Right lobe of liver (tissue), 6 donors: ENCODE results near the gene RGS9. TPM values are rescaled to one million over a fixed set of nuclear protein-coding genes. Genes with fewer than 3 reads are reported as not detected.
A peak's percentile ranks its signal among the peaks of the same experiment; 100 is the strongest.
"Not testable (repeated sequence)": the region's sequence is repeated elsewhere in the genome, so short reads cannot be mapped to it uniquely, and the experiment has no call there.

Source experiments
- ATAC-seq, 4 donors: fragments of 200-7000 bp; cut with Tn5 transposase; one replicate each; pipeline ENCODE4 v1.9.1; 2020; ENCODE audit warnings: mild to moderate bottlenecking in 4 of 4, moderate library complexity in 4 of 4
- DNase-seq, 3 donors: peaks; one replicate each; pipeline ENCODE4 v3.0.0-alpha.2; 2020
- H3K27ac ChIP-seq, 3 donors: fragments of 200-600 bp; one replicate each; pipeline ENCODE4 v1.8.0; 2022
- H3K27me3 ChIP-seq, 2 donors: fragments of 200-600 bp; one replicate each; pipeline ENCODE4 v1.8.0; 2022
- H3K36me3 ChIP-seq, 4 donors: fragments of 200-600 bp; sonication (generic) in 1 of 4; one replicate each; pipeline versions ENCODE4 v1.5.1 to v1.8.0; 2017 to 2022; ENCODE audit warnings: control low read depth in 1 of 4
- H3K4me1 ChIP-seq, 4 donors: fragments of 200-600 bp; sonication (generic) in 1 of 4; one replicate each; pipeline versions ENCODE4 v1.5.1 to v1.8.0; 2017 to 2022; ENCODE audit warnings: control low read depth in 1 of 4
- H3K4me3 ChIP-seq, 3 donors: fragments of 200-600 bp; one replicate each; pipeline ENCODE4 v1.8.0; 2022
- H3K9me3 ChIP-seq, 4 donors: fragments of 200-600 bp; sonication (generic) in 1 of 4; one replicate each; pipeline versions ENCODE4 v1.5.1 to v1.8.0; 2017 to 2022; ENCODE audit warnings: control low read depth in 1 of 4
- POLR2A ChIP-seq: fragments of 450-650 bp; IDR thresholded peaks from one replicate; pipeline ENCODE4 v1.6.1; 2017; ENCODE audit warnings: antibody characterized with exemption, mild to moderate bottlenecking
- WGBS: methylation state at CpG from one replicate; pipeline ENCODE4 v1.1.6; 2018; ENCODE audit warnings: low coverage, low lambda C conversion rate; ENCODE audit not compliant: insufficient coverage; ENCODE audit errors: missing lambda C conversion rate; 5-methylcytosine and 5-hydroxymethylcytosine counted together
- intact Hi-C, 2 donors: fragments of 100-400 bp; cut with DNase I; formaldehyde crosslinking; loops; one replicate each; pipeline versions ENCODE4 v1.11.2 to v1.14.1; 2022
- total RNA-seq, 6 experiments: library from RNA; depleted of rRNA in 2 of 6; stranded (reverse); fragments of >200 nt in 2 of 6; fragmentation: NEBNext Ultra II Directional in 3 of 6; extraction: Animal tissue kit (Norgen Biotek cat#: 25700) in 3 of 6; gene quantifications; one replicate each; pipeline versions ENCODE4 v1.1.0 to v1.2.4, GENCODE V29; 2016 to 2023
- TF ChIP-seq, protein P1 (sequence below), 4 donors: fragments of 200-600 bp in 3 of 4; fragments of 450-650 bp in 1 of 4; IDR thresholded peaks; one replicate each; pipeline versions ENCODE4 v1.5.1 to v1.8.0; 2016 to 2022; ENCODE audit warnings: antibody characterized with exemption in 4 of 4, mild to moderate bottlenecking in 2 of 4
- donor health status: DM: no; HTN: yes; CAD: no.
- donor health status: DM: no; HTN: no; CAD: no.
- donor health status: DM: no; HTN: no; CAD: no.
- donor health status: DM: no; HTN: yes; CAD: no.
- donor health status: DM: no; HTN: yes; CAD: no.

The RGS9 gene
- total RNA-seq, 6 experiments from 2014 or later = 1.9 to 12.8 (median 5.7) TPM

DNA sequence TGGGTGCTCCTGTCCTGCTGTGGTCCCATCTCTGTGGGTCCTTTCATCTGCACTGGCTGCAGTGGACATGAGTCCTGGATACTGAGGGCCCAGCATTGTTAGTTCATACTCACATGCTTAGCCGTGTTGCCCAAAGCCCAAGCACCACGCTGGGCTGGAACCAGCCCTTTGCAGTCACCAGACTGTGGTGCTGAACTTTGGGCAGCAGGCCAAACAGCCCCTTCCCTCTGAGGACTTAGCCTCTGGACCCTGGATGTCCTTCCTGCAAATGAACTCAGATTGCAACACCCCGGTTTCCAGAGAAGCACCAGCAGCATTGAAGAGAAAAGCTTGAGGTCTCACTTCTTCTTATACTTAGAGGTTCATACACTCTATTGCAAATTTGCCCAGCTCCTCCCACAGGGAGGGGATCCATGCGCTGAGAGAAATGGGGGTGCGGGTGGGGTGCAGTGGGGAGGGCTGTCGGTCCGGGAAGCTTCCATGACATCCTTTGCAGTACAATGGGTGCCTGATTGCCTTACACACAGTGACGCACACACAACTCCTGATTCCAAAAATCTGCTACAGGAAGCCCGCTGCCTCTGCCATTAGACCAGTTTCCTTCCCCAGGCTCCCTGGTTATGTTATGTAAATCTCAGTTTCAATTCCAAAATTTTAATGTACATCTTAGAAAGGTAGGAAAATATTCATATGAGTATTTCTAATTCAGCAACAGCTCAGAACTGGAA is 65.8 kb downstream of the RGS9 start:
- intact Hi-C loops = no loop called here
- no peak overlapping the region for H3K27ac ChIP-seq
- 42% methylated on average over 5 of the region's 9 CpGs for WGBS
- H3K4me3 ChIP-seq = no peak overlapping the region
- ATAC-seq = peak in 2 of 4 donors; percentile 41
- DNase-seq = no peak
- no peaks in the 10 kb centered on the region for H3K36me3 ChIP-seq
- no peaks in the 10 kb centered on the region for H3K9me3 ChIP-seq
- no peaks in the 10 kb centered on the region for H3K4me1 ChIP-seq
- TF ChIP-seq, protein P1, sequence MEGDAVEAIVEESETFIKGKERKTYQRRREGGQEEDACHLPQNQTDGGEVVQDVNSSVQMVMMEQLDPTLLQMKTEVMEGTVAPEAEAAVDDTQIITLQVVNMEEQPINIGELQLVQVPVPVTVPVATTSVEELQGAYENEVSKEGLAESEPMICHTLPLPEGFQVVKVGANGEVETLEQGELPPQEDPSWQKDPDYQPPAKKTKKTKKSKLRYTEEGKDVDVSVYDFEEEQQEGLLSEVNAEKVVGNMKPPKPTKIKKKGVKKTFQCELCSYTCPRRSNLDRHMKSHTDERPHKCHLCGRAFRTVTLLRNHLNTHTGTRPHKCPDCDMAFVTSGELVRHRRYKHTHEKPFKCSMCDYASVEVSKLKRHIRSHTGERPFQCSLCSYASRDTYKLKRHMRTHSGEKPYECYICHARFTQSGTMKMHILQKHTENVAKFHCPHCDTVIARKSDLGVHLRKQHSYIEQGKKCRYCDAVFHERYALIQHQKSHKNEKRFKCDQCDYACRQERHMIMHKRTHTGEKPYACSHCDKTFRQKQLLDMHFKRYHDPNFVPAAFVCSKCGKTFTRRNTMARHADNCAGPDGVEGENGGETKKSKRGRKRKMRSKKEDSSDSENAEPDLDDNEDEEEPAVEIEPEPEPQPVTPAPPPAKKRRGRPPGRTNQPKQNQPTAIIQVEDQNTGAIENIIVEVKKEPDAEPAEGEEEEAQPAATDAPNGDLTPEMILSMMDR (IDR thresholded peaks at IDR 0.05) = no peak
- TF ChIP-seq POLR2A = no peak
- no peaks in the 10 kb centered on the region for H3K27me3 ChIP-seq

DNA sequence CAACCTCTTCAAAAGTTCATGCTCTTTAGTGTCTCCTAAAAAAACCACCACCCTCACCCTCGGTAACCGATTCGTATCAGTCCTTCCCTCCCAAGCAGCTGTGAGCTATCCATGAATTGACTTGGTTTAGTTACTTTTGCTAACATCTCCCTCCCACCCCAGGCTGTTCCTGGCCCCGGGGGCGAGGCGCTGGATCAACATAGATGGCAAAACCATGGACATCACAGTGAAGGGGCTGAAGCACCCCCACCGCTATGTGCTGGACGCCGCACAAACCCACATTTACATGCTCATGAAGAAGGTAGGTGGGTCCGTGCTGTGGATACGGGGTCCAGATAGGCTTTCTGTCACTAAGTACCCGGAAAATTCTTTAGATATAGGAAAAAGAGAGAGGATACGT is 66.8 kb downstream of the RGS9 start:
- no peaks in the 10 kb centered on the region for H3K4me1 ChIP-seq
- TF ChIP-seq, protein P1 (IDR thresholded peaks at IDR 0.05) = no peak
- TF ChIP-seq POLR2A = no peak
- H3K9me3 ChIP-seq = no peaks in the 10 kb centered on the region
- intact Hi-C loops = no loop called here
- WGBS = 90% methylated on average over 9 of the region's 13 CpGs
- no peaks in the 10 kb centered on the region for H3K36me3 ChIP-seq
- DNase-seq (no peak), ATAC-seq (no peak)
- no peak overlapping the region for H3K4me3 ChIP-seq
- H3K27me3 ChIP-seq = no peaks in the 10 kb centered on the region
- H3K27ac ChIP-seq = no peak overlapping the region

DNA sequence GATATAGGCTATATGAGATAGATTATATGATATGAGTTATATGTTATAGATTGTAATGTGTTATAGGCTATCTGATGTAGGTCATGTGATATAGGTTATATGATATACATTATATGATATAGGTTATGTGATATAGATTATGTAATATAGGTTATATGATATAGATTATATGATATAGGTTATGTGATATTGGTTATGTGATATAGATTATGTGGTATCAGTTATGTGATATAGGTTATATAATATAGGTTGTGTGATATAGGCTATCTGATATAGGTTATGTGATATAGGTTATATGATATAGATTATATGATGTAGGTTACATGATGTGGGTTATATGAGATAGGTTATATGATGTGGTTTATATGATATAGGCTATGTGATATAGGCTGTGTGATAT is 68.5 kb downstream of the RGS9 start:
- Histone ChIP-seq H3K27ac (no peak overlapping the region), H3K36me3 (no peaks in the 10 kb centered on the region), H3K9me3 (no peaks in the 10 kb centered on the region), H3K4me3 (no peak overlapping the region), H3K4me1 (no peaks in the 10 kb centered on the region), H3K27me3 (no peaks in the 10 kb centered on the region)
- TF ChIP-seq POLR2A = no peak
- TF ChIP-seq, protein P1 (IDR thresholded peaks at IDR 0.05) = no peak
- ATAC-seq = no peak
- no peak for DNase-seq
- intact Hi-C loops = no loop called here

DNA sequence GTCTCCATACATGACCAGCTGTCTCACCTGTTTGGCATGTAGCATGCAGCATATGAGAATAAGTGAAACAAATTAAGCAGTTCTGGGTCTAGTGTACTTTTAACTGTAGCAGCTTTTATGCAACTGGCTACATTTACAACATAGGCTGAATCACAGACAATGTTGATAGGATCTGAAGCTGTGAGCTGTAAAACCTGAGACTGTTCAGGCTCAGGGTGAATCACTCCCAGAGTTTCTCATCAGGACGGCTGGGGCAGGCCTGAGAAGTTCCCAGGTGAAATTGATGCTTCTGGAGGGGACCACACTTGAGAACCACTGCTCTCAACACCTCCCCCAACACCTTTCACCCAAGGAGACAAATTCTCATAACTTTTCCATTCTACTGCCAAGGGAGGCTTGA is 70.3 kb downstream of the RGS9 start:
- H3K4me3 ChIP-seq, H3K9me3 ChIP-seq, H3K4me1 ChIP-seq, ATAC-seq, H3K27ac ChIP-seq, H3K36me3 ChIP-seq, DNase-seq, intact Hi-C loops, H3K27me3 ChIP-seq: not testable (repeated sequence)
- no CpG with 5 or more reads among the region's 1 CpG for WGBS

DNA sequence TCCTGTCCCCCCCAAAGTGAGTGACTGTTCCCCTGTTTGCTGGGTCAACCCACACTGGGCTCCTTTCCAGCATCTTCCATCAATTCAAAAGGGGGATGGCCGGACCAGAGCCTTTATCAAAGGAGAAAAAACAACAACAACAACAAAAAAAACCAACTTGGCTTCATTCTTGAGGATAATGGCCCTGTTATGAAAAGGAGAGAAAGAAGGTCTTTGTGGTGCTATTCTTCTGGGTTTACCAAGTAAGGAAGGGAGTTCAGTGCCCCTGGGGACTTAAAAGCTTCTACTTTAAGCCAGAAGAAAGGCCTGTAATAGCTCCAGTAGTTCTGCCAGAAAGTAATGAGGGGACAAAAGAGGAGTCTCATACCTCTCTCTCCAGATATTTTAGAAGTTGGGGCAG is 71.5 kb downstream of the RGS9 start:
- Histone ChIP-seq H3K27ac (no peak overlapping the region), H3K4me1 (no peaks in the 10 kb centered on the region), H3K27me3 (no peaks in the 10 kb centered on the region), H3K9me3 (no peaks in the 10 kb centered on the region), H3K36me3 (no peaks in the 10 kb centered on the region), H3K4me3 (no peak overlapping the region)
- 67% methylated on average over 1 of the region's 1 CpG for WGBS
- ATAC-seq = no peak
- no peak for DNase-seq
- TF ChIP-seq, protein P1 (IDR thresholded peaks at IDR 0.05) = no peak
- TF ChIP-seq POLR2A = no peak
- intact Hi-C loops = no loop called here
